K562 (cell line): ENCODE results near the gene BCL7B. TPM values are rescaled to one million over a fixed set of nuclear protein-coding genes. Genes with fewer than 3 reads are reported as not detected.

Source experiments
- ARNT ChIP-seq, 2 experiments: fragments of 450-650 bp; IDR thresholded peaks; 2 replicates each; pipeline ENCODE4 v1.6.1; 2016; ENCODE audit warnings: mild to moderate bottlenecking in 1 of 2
- CBX3 ChIP-seq, 2 experiments: IDR thresholded peaks; 1 replicate in 1 of 2; 2 replicates in 1 of 2; pipeline ENCODE4 v1.6.1; 2012; ENCODE audit warnings: inconsistent platforms in 2 of 2, low read length in 2 of 2, borderline replicate concordance in 1 of 2, control low read depth in 1 of 2
- CHD2 ChIP-seq: IDR thresholded peaks from 2 replicates; pipeline ENCODE4 v1.6.1; 2011; ENCODE audit warnings: low read depth, low read length
- DDX20 ChIP-seq: fragments of 450-650 bp; IDR thresholded peaks from 2 replicates; pipeline ENCODE4 v1.6.1; 2016; ENCODE audit warnings: missing genetic modification characterization, low read depth, mild to moderate bottlenecking, missing compliant biosample characterization, moderate library complexity
- ETV6 ChIP-seq, 3 experiments: fragments of 150-350 bp in 1 of 3; sonication (generic) in 1 of 3; formaldehyde crosslinking in 1 of 3; IDR thresholded peaks; 2 replicates each; pipeline versions ENCODE4 v1.6.1 to v1.8.0; 2014 to 2022; ENCODE audit warnings: borderline replicate concordance in 2 of 3, low read depth in 2 of 3, antibody characterized with exemption in 1 of 3, low read length in 1 of 3, mild to moderate bottlenecking in 1 of 3, missing genetic modification reagents in 1 of 3
- GABPA ChIP-seq: fragments of 200-800 bp; sonication (Bioruptor generic); conservative IDR thresholded peaks from 2 replicates; pipeline ENCODE4 v1.6.1; 2016; ENCODE audit warnings: low read depth, missing genetic modification characterization, missing compliant biosample characterization
- GABPB1 ChIP-seq: sonication (generic); formaldehyde crosslinking; IDR thresholded peaks from 2 replicates; pipeline ENCODE4 v1.8.0; 2022; ENCODE audit warnings: mild to moderate bottlenecking, missing genetic modification reagents
- HDGF ChIP-seq: fragments of 450-650 bp; IDR thresholded peaks from 2 replicates; pipeline ENCODE4 v1.6.1; 2016
- ILF3 ChIP-seq: fragments of 450-650 bp; IDR thresholded peaks from 2 replicates; pipeline ENCODE4 v1.6.1; 2018; ENCODE audit warnings: antibody characterized with exemption, mild to moderate bottlenecking, moderate library complexity, borderline replicate concordance
- NONO ChIP-seq, 2 experiments: fragments of 200-400 bp in 1 of 2; fragments of 450-650 bp in 1 of 2; formaldehyde crosslinking in 1 of 2; IDR thresholded peaks; 2 replicates each; pipeline ENCODE4 v1.6.1; 2017; ENCODE audit warnings: low read depth in 2 of 2, mild to moderate bottlenecking in 2 of 2, moderate library complexity in 2 of 2, low read length in 1 of 2
- POLR2AphosphoS2 ChIP-seq: IDR thresholded peaks from 2 replicates; pipeline ENCODE4 v1.6.1; 2012; ENCODE audit warnings: low read length, improper control_type of control experiment
- POLR2G ChIP-seq: fragments of 200-400 bp; formaldehyde crosslinking; IDR thresholded peaks from 2 replicates; pipeline ENCODE4 v1.6.1; 2017; ENCODE audit warnings: low read depth, mild to moderate bottlenecking, antibody characterized with exemption, low read length, moderate library complexity
- RBM14 ChIP-seq: fragments of 200-400 bp; formaldehyde crosslinking; IDR thresholded peaks from 2 replicates; pipeline ENCODE4 v1.6.1; 2018; ENCODE audit warnings: low read depth, mild to moderate bottlenecking, low read length, moderate library complexity, borderline replicate concordance; ENCODE audit not compliant: insufficient read depth
- RFX1 ChIP-seq: fragments of 450-650 bp; IDR thresholded peaks from 2 replicates; pipeline ENCODE4 v1.6.1; 2016; ENCODE audit warnings: mild to moderate bottlenecking, moderate library complexity
- SMARCE1 ChIP-seq: fragments of 450-650 bp; IDR thresholded peaks from 2 replicates; pipeline ENCODE4 v1.7.1; 2016; ENCODE audit warnings: mild to moderate bottlenecking
- TAF9B ChIP-seq: fragments of 450-650 bp; IDR thresholded peaks from 2 replicates; pipeline ENCODE4 v1.6.1; 2018; ENCODE audit warnings: mild to moderate bottlenecking; ENCODE audit not compliant: partially characterized antibody
- TCF15 ChIP-seq: fragments of 250-450 bp; sonication (Bioruptor Pico); IDR thresholded peaks from 2 replicates; pipeline ENCODE4 v1.8.0; 2022; ENCODE audit warnings: moderate library complexity, mild to moderate bottlenecking, inconsistent platforms
- U2AF1 ChIP-seq: fragments of 200-400 bp; formaldehyde crosslinking; optimal IDR thresholded peaks from 2 replicates; pipeline ENCODE3; 2017; ENCODE audit warnings: mild to moderate bottlenecking, low read depth, low read length, moderate library complexity
- YY1 ChIP-seq, 3 experiments: IDR thresholded peaks; 2 replicates each; pipeline ENCODE4 v1.6.1; 2011; ENCODE audit warnings: low read length in 2 of 3, mild to moderate bottlenecking in 2 of 3, moderate library complexity in 2 of 3, borderline replicate concordance in 1 of 3, control low read depth in 1 of 3, low read depth in 1 of 3; ENCODE audit not compliant: insufficient read depth in 3 of 3, insufficient replicate concordance in 2 of 3, control insufficient read depth in 1 of 3, insufficient read length in 1 of 3; ENCODE audit errors: extremely low read depth in 1 of 3
- ZNF12 ChIP-seq: sonication (generic); formaldehyde crosslinking; IDR thresholded peaks from 2 replicates; pipeline ENCODE4 v1.4.0; 2020; ENCODE audit warnings: mild to moderate bottlenecking, missing genetic modification reagents
- polyA plus RNA-seq, 8 experiments: library from polyadenylated mRNA; depleted of rRNA in 4 of 8; stranded (reverse) in 5 of 8; unstranded in 3 of 8; fragments of >200 nt; fragmentation: Nextera tagmentation in 2 of 8; fragmentation: Illumina TruSeq in 1 of 8; extraction: Ambion mirVana in 2 of 8; extraction: Trizol in 1 of 8; gene quantifications; 2 replicates each; pipeline versions ENCODE4 v1.2.1 to v1.2.3, GENCODE V29; 2011 to 2014; ENCODE audit warnings: inconsistent platforms in 1 of 8, missing spikeins in 1 of 8
- total RNA-seq, 7 experiments: library from RNA; depleted of rRNA in 6 of 7; stranded (reverse); fragments of >200 nt in 6 of 7; fragmentation: Illumina TruSeq in 2 of 7; extraction: Trizol in 2 of 7; gene quantifications; 2 replicates each; pipeline versions ENCODE4 v1.2.1 to v1.2.3, GENCODE V29; 2011 to 2021; ENCODE audit warnings: low replicate concordance in 1 of 7
- TF ChIP-seq, protein P1 (sequence below): fragments of 450-650 bp; conservative IDR thresholded peaks from 2 replicates; pipeline ENCODE4 v1.6.1; 2016; ENCODE audit warnings: missing genetic modification characterization, low read depth, mild to moderate bottlenecking, control low read depth, missing compliant biosample characterization
- TF ChIP-seq, protein P2 (sequence below), 2 experiments: fragments of 450-650 bp; IDR thresholded peaks; 2 replicates each; pipeline ENCODE4 v1.6.1; 2016
- TF ChIP-seq, protein P3 (sequence below): fragments of 250-450 bp; sonication (Bioruptor Pico); IDR thresholded peaks from 2 replicates; pipeline ENCODE4 v1.8.0; 2021; ENCODE audit warnings: moderate library complexity, mild to moderate bottlenecking, inconsistent platforms

BCL7B gene
- total and polyA plus RNA-seq, 9 of the 15 experiments (the other 6 are each of a cell fraction or from before 2014, with no cell fraction given), result 10.0 to 73.2 (median 32.9) TPM

DNA sequence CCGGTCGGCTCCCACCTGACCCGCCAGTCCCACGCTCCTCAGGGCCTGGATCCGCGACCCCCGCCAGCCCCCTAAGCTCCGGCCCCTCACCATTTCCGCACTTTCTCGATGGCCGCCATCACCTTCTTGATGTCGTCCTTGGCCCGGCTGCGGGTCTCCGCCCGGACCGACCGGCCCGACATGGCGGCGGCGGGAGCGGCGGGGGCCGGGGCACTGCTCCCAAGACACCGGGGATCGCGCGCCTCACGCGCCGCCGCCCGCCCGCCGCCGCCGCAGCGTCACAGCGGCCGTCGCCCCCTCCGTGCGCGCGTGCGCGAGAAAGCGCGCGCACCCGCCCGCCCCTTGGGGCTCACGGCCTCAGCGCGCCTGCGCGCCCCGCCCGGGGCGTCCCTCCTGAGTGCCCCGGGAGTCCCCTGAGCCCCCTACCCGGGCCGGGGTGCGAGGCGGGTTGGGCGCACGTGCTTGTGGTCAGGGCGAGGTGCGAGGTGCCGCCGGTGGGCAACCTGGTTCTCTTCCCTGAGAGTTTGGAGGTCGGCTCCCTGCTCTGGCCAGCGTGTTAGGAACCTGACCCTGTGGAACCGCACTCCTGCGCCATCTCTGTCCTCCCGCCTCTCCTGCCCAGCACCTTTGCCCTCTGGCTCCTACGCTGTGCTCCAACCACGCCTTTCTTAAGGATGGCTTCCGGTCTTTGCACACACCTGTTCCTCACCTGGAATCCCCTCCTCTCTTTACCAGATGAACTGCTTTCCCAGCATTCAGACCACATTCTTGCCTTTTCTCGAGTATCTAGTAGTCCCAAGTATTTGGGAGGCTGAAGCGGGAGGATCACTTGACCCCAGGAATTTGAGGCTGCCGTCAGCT is at the start of gene BCL7B (continued):
- TF ChIP-seq YY1 (IDR thresholded peaks at IDR 0.05; ENCODE audit: borderline replicate concordance in 1 of 3, control insufficient read depth in 1 of 3, extremely low read depth in 1 of 3, insufficient read depth in 3 of 3, insufficient read length in 1 of 3, insufficient replicate concordance in 2 of 3, low read depth in 1 of 3, low read length in 2 of 3) (peak; percentile 43 to 83 (median 80)), RFX1 (no peak), ILF3 (no peak), GABPA (tag) (peak; percentile 76), ETV6 (IDR thresholded peaks at IDR 0.05; ENCODE audit: borderline replicate concordance in 1 of 2, low read depth in 2 of 2, low read length in 1 of 2) (no peak), ETV6 (CRISPR knock-in tag; IDR thresholded peaks at IDR 0.05; ENCODE audit: borderline replicate concordance) (no peak), RBM14 (no peak), SMARCE1 (0 out of 2 replicates have a peak, but pooled peaks have one; percentile 16), POLR2G (peak; percentile 94), GABPB1 (CRISPR knock-in tag) (peak; percentile 63), NONO (IDR thresholded peaks at IDR 0.05; ENCODE audit: low read depth in 2 of 2, low read length in 1 of 2) (peak; percentile 61 to 73; a peak in 3 of 4 replicates), ZNF12 (CRISPR knock-in tag) (no peak), ARNT (IDR thresholded peaks at IDR 0.05) (0 out of 4 replicates have a peak, but pooled peaks have one; percentile 66 to 76), HDGF (peak; percentile 86; the same call in 1 of the 2 replicates), TAF9B (no peak), POLR2AphosphoS2 (no peak), TCF15 (CRISPR knock-in tag) (peak; percentile 5; the same call in 1 of the 2 replicates), U2AF1 (no peak), CBX3 (IDR thresholded peaks at IDR 0.05; ENCODE audit: borderline replicate concordance in 1 of 2, low read length in 2 of 2) (peak in 1 of 2 experiments; percentile 64; a peak in 1 of 3 replicates), CHD2 (no peak; the same call in 1 of the 2 replicates), DDX20 (tag) (no peak)
- TF ChIP-seq, protein P1, sequence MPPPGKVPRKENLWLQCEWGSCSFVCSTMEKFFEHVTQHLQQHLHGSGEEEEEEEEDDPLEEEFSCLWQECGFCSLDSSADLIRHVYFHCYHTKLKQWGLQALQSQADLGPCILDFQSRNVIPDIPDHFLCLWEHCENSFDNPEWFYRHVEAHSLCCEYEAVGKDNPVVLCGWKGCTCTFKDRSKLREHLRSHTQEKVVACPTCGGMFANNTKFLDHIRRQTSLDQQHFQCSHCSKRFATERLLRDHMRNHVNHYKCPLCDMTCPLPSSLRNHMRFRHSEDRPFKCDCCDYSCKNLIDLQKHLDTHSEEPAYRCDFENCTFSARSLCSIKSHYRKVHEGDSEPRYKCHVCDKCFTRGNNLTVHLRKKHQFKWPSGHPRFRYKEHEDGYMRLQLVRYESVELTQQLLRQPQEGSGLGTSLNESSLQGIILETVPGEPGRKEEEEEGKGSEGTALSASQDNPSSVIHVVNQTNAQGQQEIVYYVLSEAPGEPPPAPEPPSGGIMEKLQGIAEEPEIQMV (tag), result no peak
- TF ChIP-seq, protein P2, sequence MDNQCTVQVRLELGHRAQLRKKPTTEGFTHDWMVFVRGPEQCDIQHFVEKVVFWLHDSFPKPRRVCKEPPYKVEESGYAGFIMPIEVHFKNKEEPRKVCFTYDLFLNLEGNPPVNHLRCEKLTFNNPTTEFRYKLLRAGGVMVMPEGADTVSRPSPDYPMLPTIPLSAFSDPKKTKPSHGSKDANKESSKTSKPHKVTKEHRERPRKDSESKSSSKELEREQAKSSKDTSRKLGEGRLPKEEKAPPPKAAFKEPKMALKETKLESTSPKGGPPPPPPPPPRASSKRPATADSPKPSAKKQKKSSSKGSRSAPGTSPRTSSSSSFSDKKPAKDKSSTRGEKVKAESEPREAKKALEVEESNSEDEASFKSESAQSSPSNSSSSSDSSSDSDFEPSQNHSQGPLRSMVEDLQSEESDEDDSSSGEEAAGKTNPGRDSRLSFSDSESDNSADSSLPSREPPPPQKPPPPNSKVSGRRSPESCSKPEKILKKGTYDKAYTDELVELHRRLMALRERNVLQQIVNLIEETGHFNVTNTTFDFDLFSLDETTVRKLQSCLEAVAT (IDR thresholded peaks at IDR 0.05), result peak in 1 of 2 experiments; percentile 48; a peak in 2 of 4 replicates
- TF ChIP-seq, protein P3, sequence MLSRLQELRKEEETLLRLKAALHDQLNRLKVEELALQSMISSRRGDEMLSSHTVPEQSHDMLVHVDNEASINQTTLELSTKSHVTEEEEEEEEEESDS (CRISPR knock-in tag), result no peak
